Keratinocyte (primary cell): Measurements from ENCODE around the gene KRTAP5-3. TPM values are rescaled to one million over a fixed set of nuclear protein-coding genes. Genes with fewer than 3 reads are reported as not detected.
"Not testable (repeated sequence)": the region's sequence is repeated elsewhere in the genome, so short reads cannot be mapped to it uniquely, and the experiment has no call there.

Source experiments
- DNase-seq: peaks from one replicate; pipeline ENCODE4 v3.0.0-alpha.2; 2011; ENCODE audit warnings: low read depth, missing footprints, low spot score
- FAIRE-seq: peaks from 2 replicates; lab custom pipeline; 2011; peaks lifted over from hg19 to GRCh38; lab: Jason Lieb, UNC
- H2AFZ ChIP-seq: 2 replicates; pipeline ENCODE4 v1.6.0; 2012; ENCODE audit warnings: low read length, control low read depth, inconsistent platforms; ENCODE audit not compliant: control insufficient read depth
- H3K27ac ChIP-seq: 2 replicates; pipeline ENCODE4 v1.5.1; 2011; ENCODE audit warnings: low read length; ENCODE audit not compliant: control insufficient read depth, insufficient read depth
- H3K27me3 ChIP-seq: 3 replicates; pipeline ENCODE4 v1.6.0; 2011; ENCODE audit warnings: low read length; ENCODE audit not compliant: control insufficient read depth, insufficient read depth; ENCODE audit errors: extremely low read depth
- H3K36me3 ChIP-seq, 2 experiments: 2 replicates in 1 of 2; 3 replicates in 1 of 2; pipeline ENCODE4 v1.5.1; 2011; ENCODE audit warnings: low read length in 2 of 2, mild to moderate bottlenecking in 1 of 2; ENCODE audit not compliant: control insufficient read depth in 2 of 2, insufficient read depth in 2 of 2; ENCODE audit errors: extremely low read depth in 1 of 2
- H3K4me1 ChIP-seq: 3 replicates; pipeline ENCODE4 v1.5.1; 2011; ENCODE audit warnings: low read length; ENCODE audit not compliant: control insufficient read depth, insufficient read depth; ENCODE audit errors: extremely low read depth
- H3K4me2 ChIP-seq: 3 replicates; pipeline ENCODE4 v1.6.0; 2011; ENCODE audit warnings: low read depth, low read length; ENCODE audit not compliant: control insufficient read depth, insufficient read depth; ENCODE audit errors: extremely low read depth
- H3K4me3 ChIP-seq, 3 experiments: fragments of 200-600 bp in 1 of 3; sonication (generic) in 1 of 3; 2 replicates in 2 of 3; 3 replicates in 1 of 3; pipeline ENCODE4 v1.5.1; 2011 to 2016; ENCODE audit warnings: low read length in 3 of 3, mild to moderate bottlenecking in 3 of 3, control low read depth in 2 of 3, inconsistent platforms in 1 of 3, low read depth in 1 of 3, mixed read lengths in 1 of 3, mixed run types in 1 of 3, moderate library complexity in 1 of 3; ENCODE audit not compliant: control insufficient read depth in 2 of 3, insufficient read depth in 2 of 3; ENCODE audit errors: extremely low read depth in 1 of 3
- H3K79me2 ChIP-seq: 2 replicates; pipeline ENCODE4 v1.6.0; 2012; ENCODE audit warnings: low read length; ENCODE audit not compliant: control insufficient read depth, insufficient read depth
- H3K9ac ChIP-seq: 3 replicates; pipeline ENCODE4 v1.6.0; 2011; ENCODE audit warnings: low read length; ENCODE audit not compliant: control insufficient read depth, insufficient read depth; ENCODE audit errors: extremely low read depth
- H3K9me1 ChIP-seq: 3 replicates; pipeline ENCODE4 v1.6.0; 2011; ENCODE audit warnings: low read length; ENCODE audit not compliant: control insufficient read depth, insufficient read depth; ENCODE audit errors: extremely low read depth
- H3K9me3 ChIP-seq: 2 replicates; pipeline ENCODE4 v1.5.1; 2012; ENCODE audit warnings: low read depth, low read length; ENCODE audit not compliant: control insufficient read depth
- H4K20me1 ChIP-seq: 3 replicates; pipeline ENCODE4 v1.6.0; 2011; ENCODE audit warnings: low read length; ENCODE audit not compliant: control insufficient read depth, insufficient read depth; ENCODE audit errors: extremely low read depth
- CTCF ChIP-seq, 3 experiments: IDR thresholded peaks in 1 of 3; conservative IDR thresholded peaks in 1 of 3; optimal IDR thresholded peaks in 1 of 3; 2 replicates in 2 of 3; 3 replicates in 1 of 3; pipeline versions ENCODE3 to v1.5.1; 2011; ENCODE audit warnings: low read length in 3 of 3, mild to moderate bottlenecking in 3 of 3, moderate library complexity in 2 of 3, control low read depth in 1 of 3, inconsistent platforms in 1 of 3; ENCODE audit not compliant: insufficient read depth in 2 of 3; ENCODE audit errors: extremely low read depth in 1 of 3
- EZH2 ChIP-seq: IDR thresholded peaks from one replicate; pipeline ENCODE4 v1.6.1; 2012; ENCODE audit warnings: inconsistent platforms, mild to moderate bottlenecking, low read length, moderate library complexity
- dilution Hi-C: fragments of 300-500 bp; cut with MboI; formaldehyde crosslinking; loops from one replicate; pipeline ENCODE4 v1.7.0; 2020; ENCODE audit warnings: low sequenced_read_pairs; ENCODE audit not compliant: extremely low pct_ligation_motif_present
- polyA plus RNA-seq, 5 experiments: library from polyadenylated mRNA; depleted of rRNA in 3 of 5; stranded (reverse) in 3 of 5; stranded (forward) in 1 of 5; unstranded in 1 of 5; fragments of >200 nt; gene quantifications; 1 replicate in 1 of 5; 2 replicates in 3 of 5; 3 replicates in 1 of 5; pipeline versions ENCODE4 v1.2.1 to v1.2.3, GENCODE V29; 2011 to 2012; ENCODE audit warnings: missing spikeins in 2 of 5, low read depth in 1 of 5, low replicate concordance in 1 of 5

KRTAP5-3 gene
- polyA plus RNA-seq, 1 donor (not counting 4 experiments of a cell fraction or from before 2014, with no cell fraction given): not detected

GRCh38 chr11:1604181-1604580, 4.1 kb downstream of the KRTAP5-3 start:
- Histone ChIP-seq H3K4me2 (no peak overlapping the region), H3K27ac (no peak overlapping the region), H2AFZ (no peak overlapping the region), H4K20me1 (no peaks in the 10 kb centered on the region), H3K36me3 (no peaks in the 10 kb centered on the region), H3K79me2 (no peaks in the 10 kb centered on the region), H3K27me3 (peaks cover 21% of the 10 kb centered on the region), H3K9me3 (no peaks in the 10 kb centered on the region), H3K9me1 (no peaks in the 10 kb centered on the region), H3K9ac (no peak overlapping the region), H3K4me1 (no peaks in the 10 kb centered on the region), H3K4me3 (no peak overlapping the region)
- no peak for TF ChIP-seq EZH2
- TF ChIP-seq CTCF (optimal IDR thresholded peaks at IDR 0.05 in 1 of 3, IDR thresholded peaks at IDR 0.05 in 1 of 3, conservative IDR thresholded peaks at IDR 0.05 in 1 of 3; ENCODE audit: extremely low read depth in 1 of 3, insufficient read depth in 2 of 3, low read length in 3 of 3): no peak
- FAIRE-seq (no peak), DNase-seq (no peak)
- dilution Hi-C loops: no loop called here

- no peak overlapping the region for H3K27ac ChIP-seq
- FAIRE-seq: no peak
Measured at GRCh38 chr11:1603629-1604028, 4.6 kb downstream of the KRTAP5-3 start.

GRCh38 chr11:1601663-1602062, 6.6 kb downstream of the KRTAP5-3 start:
- H3K4me3 ChIP-seq, H2AFZ ChIP-seq, H3K27me3 ChIP-seq, dilution Hi-C loops, H3K9me1 ChIP-seq, DNase-seq, FAIRE-seq, H3K4me2 ChIP-seq, H3K4me1 ChIP-seq, H3K79me2 ChIP-seq, H3K27ac ChIP-seq, H3K36me3 ChIP-seq, H3K9me3 ChIP-seq, H3K9ac ChIP-seq, H4K20me1 ChIP-seq: not testable (repeated sequence)

More at GRCh38 chr11:1603629-1604028, 4.6 kb downstream of the KRTAP5-3 start:
- no peak overlapping the region for H3K9ac ChIP-seq
- no peaks in the 10 kb centered on the region for H3K9me3 ChIP-seq
- no peaks in the 10 kb centered on the region for H3K79me2 ChIP-seq
- H3K4me2 ChIP-seq: no peak overlapping the region
- H3K9me1 ChIP-seq: no peaks in the 10 kb centered on the region
- H4K20me1 ChIP-seq: no peaks in the 10 kb centered on the region
- no peak overlapping the region for H2AFZ ChIP-seq
- H3K27me3 ChIP-seq: peaks cover 19% of the 10 kb centered on the region
- no peaks in the 10 kb centered on the region for H3K36me3 ChIP-seq
- no peaks in the 10 kb centered on the region for H3K4me1 ChIP-seq
- H3K4me3 ChIP-seq: no peak overlapping the region
- no peak for TF ChIP-seq CTCF (optimal IDR thresholded peaks at IDR 0.05 in 1 of 3, IDR thresholded peaks at IDR 0.05 in 1 of 3, conservative IDR thresholded peaks at IDR 0.05 in 1 of 3; ENCODE audit: extremely low read depth in 1 of 3, insufficient read depth in 2 of 3, low read length in 3 of 3)
- no peak for DNase-seq
- dilution Hi-C loops: no loop called here
